ENCODE results near the gene PCDH17. TPM values are rescaled to one million over a fixed set of nuclear protein-coding genes. Genes with fewer than 3 reads are reported as not detected.

Gene PCDH17
- total and polyA plus RNA-seq, 2 donors (not counting 1 experiment from before 2014, with no cell fraction given) = not detected

GRCh38 chr13:57724486-57725272, 93.1 kb downstream of the PCDH17 start:
- 79% methylated on average over 8 of the region's 12 CpGs for WGBS (ENCODE audit: insufficient coverage)
- no peaks in the 10 kb centered on the region for H3K27me3 Mint-ChIP-seq
- no peak overlapping the region for H3K27ac ChIP-seq (ENCODE audit: low read length in 2 of 2)
- no peaks in the 10 kb centered on the region for H3K4me1 ChIP-seq (ENCODE audit: control insufficient read depth in 2 of 2, insufficient read depth in 2 of 2, low read length in 2 of 2)
- no peaks in the 10 kb centered on the region for H3K36me3 ChIP-seq (replicated peaks in 1 of 2; ENCODE audit: control extremely low read depth in 1 of 2, control insufficient read depth in 1 of 2, extremely low read depth in 1 of 2, insufficient read depth in 2 of 2, low read length in 1 of 2)
- no peak overlapping the region for H3K4me3 Mint-ChIP-seq
- ChIA-PET POLR2A (no interaction called here), CTCF (no interaction called here)
- H3K9me3 ChIP-seq (ENCODE audit: control extremely low read depth in 1 of 3, control insufficient read depth in 2 of 3, insufficient read depth in 1 of 3, low read length in 2 of 3) = peaks cover 0 to 5% (median 0%) of the 10 kb centered on the region in 3 donors
- ATAC-seq (ENCODE audit: low read depth) (no peak), DNase-seq (no peak)
- H3K4me3 ChIP-seq (ENCODE audit: control extremely low read depth in 1 of 5, extremely low read depth in 1 of 5, insufficient read depth in 1 of 5, low read depth in 2 of 5, low read length in 4 of 5) = no peak overlapping the region
- no peaks in the 10 kb centered on the region for H3K4me1 Mint-ChIP-seq
- no peaks in the 10 kb centered on the region for H3K27me3 ChIP-seq (replicated peaks in 1 of 4; ENCODE audit: control extremely low read depth in 1 of 4, control insufficient read depth in 3 of 4, insufficient read depth in 4 of 4, low read length in 3 of 4)
- H3K9ac ChIP-seq (ENCODE audit: low read length) = no peak overlapping the region
- no peak overlapping the region for H3K4me2 ChIP-seq (replicated peaks; ENCODE audit: low read depth, low read length, poor library complexity, severe bottlenecking)
- no peaks in the 10 kb centered on the region for H3K9me3 Mint-ChIP-seq (ENCODE audit: insufficient read depth)
- H2AFZ ChIP-seq (ENCODE audit: insufficient read depth, low read depth, low read length, poor library complexity, severe bottlenecking) = no peak overlapping the region
- TF ChIP-seq EZH2 (IDR thresholded peaks at IDR 0.05; ENCODE audit: borderline replicate concordance, insufficient read depth, low read depth, low read length, poor library complexity, severe bottlenecking) (no peak), CTCF (IDR thresholded peaks at IDR 0.05) (no peak)
- no peak overlapping the region for H3K27ac Mint-ChIP-seq
- H4K20me1 ChIP-seq (ENCODE audit: control insufficient read depth, insufficient read depth, low read length, poor library complexity, severe bottlenecking) = no peaks in the 10 kb centered on the region
- intact Hi-C loops (cut with micrococcal nuclease) = no loop called here
- no peaks in the 10 kb centered on the region for H3K79me2 ChIP-seq (ENCODE audit: control insufficient read depth, insufficient read depth, low read length)

GRCh38 chr13:57725480-57725879, 93.9 kb downstream of the PCDH17 start:
- no peak for TF ChIP-seq CTCF (IDR thresholded peaks at IDR 0.05)
- TF ChIP-seq EZH2 (IDR thresholded peaks at IDR 0.05; ENCODE audit: borderline replicate concordance, insufficient read depth, low read depth, low read length, poor library complexity, severe bottlenecking) = no peak
- Histone ChIP-seq H2AFZ (ENCODE audit: insufficient read depth, low read depth, low read length, poor library complexity, severe bottlenecking) (no peak overlapping the region), H3K27ac (ENCODE audit: low read length in 2 of 2) (no peak overlapping the region), H3K4me1 (ENCODE audit: control insufficient read depth in 2 of 2, insufficient read depth in 2 of 2, low read length in 2 of 2) (no peaks in the 10 kb centered on the region), H3K9me3 (ENCODE audit: control extremely low read depth in 1 of 3, control insufficient read depth in 2 of 3, insufficient read depth in 1 of 3, low read length in 2 of 3) (peaks cover 0 to 5% (median 0%) of the 10 kb centered on the region in 3 donors), H3K79me2 (ENCODE audit: control insufficient read depth, insufficient read depth, low read length) (no peaks in the 10 kb centered on the region), H4K20me1 (ENCODE audit: control insufficient read depth, insufficient read depth, low read length, poor library complexity, severe bottlenecking) (no peaks in the 10 kb centered on the region), H3K4me2 (replicated peaks; ENCODE audit: low read depth, low read length, poor library complexity, severe bottlenecking) (no peak overlapping the region), H3K36me3 (replicated peaks in 1 of 2; ENCODE audit: control extremely low read depth in 1 of 2, control insufficient read depth in 1 of 2, extremely low read depth in 1 of 2, insufficient read depth in 2 of 2, low read length in 1 of 2) (no peaks in the 10 kb centered on the region), H3K27me3 (replicated peaks in 1 of 4; ENCODE audit: control extremely low read depth in 1 of 4, control insufficient read depth in 3 of 4, insufficient read depth in 4 of 4, low read length in 3 of 4) (no peaks in the 10 kb centered on the region), H3K9ac (ENCODE audit: low read length) (no peak overlapping the region), H3K4me3 (ENCODE audit: control extremely low read depth in 1 of 5, extremely low read depth in 1 of 5, insufficient read depth in 1 of 5, low read depth in 2 of 5, low read length in 4 of 5) (no peak overlapping the region)
- H3K27ac Mint-ChIP-seq = no peak overlapping the region
- DNase-seq (no peak), ATAC-seq (ENCODE audit: low read depth) (no peak)
- no peaks in the 10 kb centered on the region for H3K9me3 Mint-ChIP-seq (ENCODE audit: insufficient read depth)
- H3K4me3 Mint-ChIP-seq = no peak overlapping the region
- WGBS (ENCODE audit: insufficient coverage) = no CpG with 5 or more reads among the region's 2 CpGs
- POLR2A ChIA-PET = no interaction called here
- CTCF ChIA-PET = no interaction called here
- intact Hi-C loops (cut with micrococcal nuclease) = no loop called here
- H3K27me3 Mint-ChIP-seq = no peaks in the 10 kb centered on the region
- no peaks in the 10 kb centered on the region for H3K4me1 Mint-ChIP-seq

Measured in B cell (primary cell).